Loucy (cell line): ENCODE results near the gene IGF2BP3.

Source experiments
- H2AFZ ChIP-seq: fragments of 200-600 bp; sonication (generic); 2 replicates; pipeline ENCODE4 v1.6.0; 2016; ENCODE audit warnings: antibody characterized with exemption, mild to moderate bottlenecking, low read length, moderate library complexity
- H3F3A ChIP-seq: fragments of 200-600 bp; 2 replicates; pipeline ENCODE4 v1.6.0; 2016; ENCODE audit warnings: antibody characterized with exemption, low read depth, mild to moderate bottlenecking
- H3K27me3 ChIP-seq: fragments of 200-600 bp; sonication (generic); 2 replicates; pipeline ENCODE4 v1.6.1; 2014; ENCODE audit warnings: low read length, mild to moderate bottlenecking; ENCODE audit not compliant: insufficient read depth, poor library complexity, severe bottlenecking
- H3K36me3 ChIP-seq: fragments of 200-600 bp; sonication (generic); 2 replicates; pipeline ENCODE4 v1.6.1; 2016; ENCODE audit warnings: low read length; ENCODE audit not compliant: insufficient read depth
- H3K4me1 ChIP-seq: fragments of 200-600 bp; sonication (generic); 2 replicates; pipeline ENCODE4 v1.5.1; 2014; ENCODE audit warnings: low read length, mild to moderate bottlenecking; ENCODE audit not compliant: insufficient read depth, poor library complexity, severe bottlenecking
- H3K4me2 ChIP-seq: fragments of 200-600 bp; sonication (generic); 2 replicates; pipeline ENCODE4 v1.6.0; 2014; ENCODE audit warnings: antibody characterized with exemption, low read length, low read depth, mild to moderate bottlenecking; ENCODE audit not compliant: poor library complexity, severe bottlenecking
- H3K4me3 ChIP-seq: fragments of 200-600 bp; sonication (generic); 2 replicates; pipeline ENCODE4 v1.5.1; 2014; ENCODE audit warnings: low read length, mild to moderate bottlenecking, mixed read lengths; ENCODE audit not compliant: poor library complexity, severe bottlenecking
- H3K79me2 ChIP-seq: fragments of 200-600 bp; sonication (generic); 2 replicates; pipeline ENCODE4 v1.6.1; 2014; ENCODE audit warnings: low read length; ENCODE audit not compliant: insufficient read depth
- H3K9ac ChIP-seq: fragments of 200-600 bp; sonication (generic); 2 replicates; pipeline ENCODE4 v1.6.0; 2014; ENCODE audit warnings: mild to moderate bottlenecking, low read depth, low read length, moderate library complexity; ENCODE audit not compliant: poor library complexity, severe bottlenecking
- H3K9me2 ChIP-seq: fragments of 200-600 bp; sonication (generic); replicated peaks from 2 replicates; pipeline ENCODE4 v1.6.1; 2016; ENCODE audit warnings: low read depth, low read length, mixed read lengths
- H3K9me3 ChIP-seq: fragments of 200-600 bp; sonication (generic); 2 replicates; pipeline ENCODE4 v1.6.1; 2014; ENCODE audit warnings: mild to moderate bottlenecking, antibody characterized with exemption, low read length, low read depth; ENCODE audit not compliant: insufficient read depth
- H4K20me1 ChIP-seq: fragments of 200-600 bp; sonication (generic); 2 replicates; pipeline ENCODE4 v1.6.0; 2014; ENCODE audit warnings: antibody characterized with exemption, low read length, mild to moderate bottlenecking; ENCODE audit not compliant: insufficient read depth, poor library complexity, severe bottlenecking
- CTCF ChIP-seq: fragments of 200-600 bp; sonication (generic); conservative IDR thresholded peaks from 2 replicates; pipeline ENCODE4 v1.5.1; 2014; ENCODE audit warnings: mild to moderate bottlenecking, antibody characterized with exemption, low read length
- EZH2phosphoT487 ChIP-seq: fragments of 200-600 bp; IDR thresholded peaks from 2 replicates; pipeline ENCODE4 v1.6.1; 2018; ENCODE audit warnings: antibody characterized with exemption, mild to moderate bottlenecking, moderate library complexity, borderline replicate concordance

The IGF2BP3 gene

GRCh38 chr7:23333671-23334246, 136.5 kb downstream of the IGF2BP3 start:
- no peak for TF ChIP-seq CTCF
- TF ChIP-seq EZH2phosphoT487 = no peak
- Histone ChIP-seq H4K20me1 (no peaks in the 10 kb centered on the region), H3K9me2 (no peaks in the 10 kb centered on the region), H3K9ac (no peak overlapping the region), H3K27me3 (no peaks in the 10 kb centered on the region), H3K9me3 (no peaks in the 10 kb centered on the region), H3F3A (no peaks in the 10 kb centered on the region), H3K4me2 (no peak overlapping the region), H3K4me3 (no peak overlapping the region), H3K36me3 (no peaks in the 10 kb centered on the region), H2AFZ (no peak overlapping the region), H3K79me2 (no peaks in the 10 kb centered on the region), H3K4me1 (no peaks in the 10 kb centered on the region)

GRCh38 chr7:23332910-23333612, 137.2 kb downstream of the IGF2BP3 start:
- Histone ChIP-seq H2AFZ (no peak overlapping the region), H3K9me3 (no peaks in the 10 kb centered on the region), H3F3A (no peaks in the 10 kb centered on the region), H3K9ac (no peak overlapping the region), H3K4me1 (no peaks in the 10 kb centered on the region), H3K4me2 (no peak overlapping the region), H3K79me2 (no peaks in the 10 kb centered on the region), H3K9me2 (no peaks in the 10 kb centered on the region), H3K36me3 (no peaks in the 10 kb centered on the region), H3K27me3 (no peaks in the 10 kb centered on the region), H4K20me1 (no peaks in the 10 kb centered on the region), H3K4me3 (no peak overlapping the region)
- no peak for TF ChIP-seq CTCF
- TF ChIP-seq EZH2phosphoT487 = no peak

GRCh38 chr7:23332193-23332592, 138.1 kb downstream of the IGF2BP3 start:
- no peak overlapping the region for H3K4me3 ChIP-seq
- no peak overlapping the region for H3K9ac ChIP-seq
- H3K4me1 ChIP-seq = no peaks in the 10 kb centered on the region
- H3K36me3 ChIP-seq = no peaks in the 10 kb centered on the region
- no peaks in the 10 kb centered on the region for H3K9me3 ChIP-seq
- H3K9me2 ChIP-seq = no peaks in the 10 kb centered on the region
- TF ChIP-seq EZH2phosphoT487 (no peak), CTCF (no peak)
- no peaks in the 10 kb centered on the region for H3K79me2 ChIP-seq
- H3K4me2 ChIP-seq = no peak overlapping the region
- no peak overlapping the region for H2AFZ ChIP-seq
- H3F3A ChIP-seq = no peaks in the 10 kb centered on the region
- H4K20me1 ChIP-seq = no peaks in the 10 kb centered on the region
- no peaks in the 10 kb centered on the region for H3K27me3 ChIP-seq
